ENCODE data around the gene C1orf56. TPM values are rescaled to one million over a fixed set of nuclear protein-coding genes. Genes with fewer than 3 reads are reported as not detected.

The C1orf56 gene
- total and polyA plus RNA-seq, 2 donors (not counting 3 experiments of a cell fraction or from before 2014, with no cell fraction given), result 3.0 to 3.5 TPM

DNA sequence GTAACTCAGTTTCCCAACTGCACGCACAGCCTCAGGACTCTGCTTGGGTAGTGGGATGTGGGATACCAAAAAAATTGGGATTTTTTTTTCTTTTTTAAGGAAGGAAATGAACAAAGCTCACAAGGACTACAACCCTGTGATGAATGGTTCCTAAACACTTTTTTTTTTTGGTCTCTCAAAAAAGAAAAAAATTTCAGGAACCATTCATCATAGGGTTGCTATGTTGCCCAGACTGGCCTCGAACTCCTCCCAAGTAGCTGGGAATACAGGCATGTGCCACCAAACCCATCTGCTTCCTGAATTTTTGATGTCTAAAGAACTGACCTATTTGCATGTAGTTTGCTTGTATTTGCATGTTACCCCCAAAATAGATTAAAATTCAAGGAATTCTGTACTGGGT, 47.6 kb upstream of the C1orf56 start:
- H3K4me1 ChIP-seq (ENCODE audit: control insufficient read depth, extremely low read depth, insufficient read depth, low read length), result peaks cover 11% of the 10 kb centered on the region
- H3K36me3 ChIP-seq (ENCODE audit: control insufficient read depth in 2 of 2, extremely low read depth in 1 of 2, insufficient read depth in 2 of 2, low read length in 2 of 2), result peaks cover 0 to 11% of the 10 kb centered on the region in 2 experiments
- BruUV-seq (replicated peaks), result no TSS peak
- no peak overlapping the region for H2AFZ ChIP-seq (ENCODE audit: low read depth, low read length)
- ChIA-PET POLR2A (no interaction called here), CTCF (interaction anchor here (1.6 to 12.3 kb wide), 2 partner anchors 19 to 24 kb away, joined by 6 to 278 read pairs; partner anchors contain the start of genes ANXA9 and CERS2)
- intact Hi-C loops (cut with micrococcal nuclease), result no loop called here
- no peak for DNase-seq (ENCODE audit: low read depth, low spot score)
- dilution Hi-C loops (cut with MboI; ENCODE audit: extremely low pct_ligation_motif_present, low sequenced_read_pairs), result no loop called here
- no peaks in the 10 kb centered on the region for H4K20me1 ChIP-seq (replicated peaks; ENCODE audit: control insufficient read depth, extremely low read depth, insufficient read depth, low read length)
- no peak overlapping the region for H3K4me3 ChIP-seq (replicated peaks in 1 of 3; ENCODE audit: insufficient read depth in 1 of 3, low read depth in 1 of 3, low read length in 3 of 3)
- peak overlapping the region; percentile 89 for H3K27ac ChIP-seq (ENCODE audit: insufficient read depth, low read depth, low read length)
- no peaks in the 10 kb centered on the region for H3K9me3 ChIP-seq (replicated peaks; ENCODE audit: control insufficient read depth, insufficient read depth, low read length)
- H3K9ac ChIP-seq (replicated peaks; ENCODE audit: extremely low read depth, insufficient read depth, low read length), result peak overlapping the region; percentile 63
- H3K79me2 ChIP-seq (ENCODE audit: control insufficient read depth, insufficient read depth, low read length), result no peaks in the 10 kb centered on the region
- H3K27me3 ChIP-seq (ENCODE audit: control insufficient read depth in 2 of 2, insufficient read depth in 2 of 2, low read length in 2 of 2), result no peaks in the 10 kb centered on the region
- H3K9me1 ChIP-seq (replicated peaks; ENCODE audit: control insufficient read depth, extremely low read depth, insufficient read depth, low read length), result no peaks in the 10 kb centered on the region
- FAIRE-seq, result peak; percentile 67
- TF ChIP-seq, protein P1, sequence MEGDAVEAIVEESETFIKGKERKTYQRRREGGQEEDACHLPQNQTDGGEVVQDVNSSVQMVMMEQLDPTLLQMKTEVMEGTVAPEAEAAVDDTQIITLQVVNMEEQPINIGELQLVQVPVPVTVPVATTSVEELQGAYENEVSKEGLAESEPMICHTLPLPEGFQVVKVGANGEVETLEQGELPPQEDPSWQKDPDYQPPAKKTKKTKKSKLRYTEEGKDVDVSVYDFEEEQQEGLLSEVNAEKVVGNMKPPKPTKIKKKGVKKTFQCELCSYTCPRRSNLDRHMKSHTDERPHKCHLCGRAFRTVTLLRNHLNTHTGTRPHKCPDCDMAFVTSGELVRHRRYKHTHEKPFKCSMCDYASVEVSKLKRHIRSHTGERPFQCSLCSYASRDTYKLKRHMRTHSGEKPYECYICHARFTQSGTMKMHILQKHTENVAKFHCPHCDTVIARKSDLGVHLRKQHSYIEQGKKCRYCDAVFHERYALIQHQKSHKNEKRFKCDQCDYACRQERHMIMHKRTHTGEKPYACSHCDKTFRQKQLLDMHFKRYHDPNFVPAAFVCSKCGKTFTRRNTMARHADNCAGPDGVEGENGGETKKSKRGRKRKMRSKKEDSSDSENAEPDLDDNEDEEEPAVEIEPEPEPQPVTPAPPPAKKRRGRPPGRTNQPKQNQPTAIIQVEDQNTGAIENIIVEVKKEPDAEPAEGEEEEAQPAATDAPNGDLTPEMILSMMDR (IDR thresholded peaks at IDR 0.05; ENCODE audit: extremely low read depth in 1 of 2, insufficient read depth in 1 of 2, low read depth in 1 of 2, low read length in 2 of 2), result no peak
- TF ChIP-seq MYC (IDR thresholded peaks at IDR 0.05; ENCODE audit: low read depth, low read length), result no peak
- TF ChIP-seq POLR2AphosphoS5 (IDR thresholded peaks at IDR 0.05; ENCODE audit: insufficient read depth, low read depth, low read length), result no peak
- no peak for TF ChIP-seq JUN (IDR thresholded peaks at IDR 0.05; ENCODE audit: borderline replicate concordance, insufficient read depth, insufficient read length, low read depth)
- no peak for TF ChIP-seq POLR2A (IDR thresholded peaks at IDR 0.05; ENCODE audit: low read depth, low read length)
- TF ChIP-seq GATA2 (IDR thresholded peaks at IDR 0.05; ENCODE audit: insufficient read depth, insufficient read length, low read depth, low read length), result no peak
- TF ChIP-seq EZH2 (IDR thresholded peaks at IDR 0.05; ENCODE audit: borderline replicate concordance, low read depth, low read length, severe bottlenecking), result no peak
- no peak for TF ChIP-seq FOS (IDR thresholded peaks at IDR 0.05; ENCODE audit: borderline replicate concordance, insufficient read depth, low read length)
- no peak overlapping the region for H3K4me2 ChIP-seq (ENCODE audit: insufficient read depth, low read length)

Measured in endothelial cell of umbilical vein (primary cell).